Measurements from ENCODE around the gene MISFA.

MISFA gene

GRCh38 chr11:18566406-18566805 is 33.2 kb upstream of the MISFA start:
- no peaks in the 10 kb centered on the region for H3K27me3 ChIP-seq (ENCODE audit: control insufficient read depth, low read length)
- H4K20me1 ChIP-seq (ENCODE audit: control insufficient read depth, insufficient read depth, low read depth, low read length) = no peaks in the 10 kb centered on the region
- H3K79me2 ChIP-seq (ENCODE audit: control insufficient read depth, low read length) = no peaks in the 10 kb centered on the region
- H3K4me1 ChIP-seq (ENCODE audit: control insufficient read depth, low read length) = no peaks in the 10 kb centered on the region
- no peak for TF ChIP-seq CTCF (IDR thresholded peaks at IDR 0.05; ENCODE audit: low read depth, low read length, poor library complexity, severe bottlenecking)
- TF ChIP-seq EZH2phosphoT487 (IDR thresholded peaks at IDR 0.05; ENCODE audit: borderline replicate concordance, low read length) = no peak
- no peaks in the 10 kb centered on the region for H3K9me2 ChIP-seq (replicated peaks; ENCODE audit: control insufficient read depth, low read length)
- no peak overlapping the region for H3K4me2 ChIP-seq (ENCODE audit: low read length)
- no peaks in the 10 kb centered on the region for H3K9me3 ChIP-seq (ENCODE audit: control insufficient read depth, insufficient read depth, low read length)
- no peaks in the 10 kb centered on the region for H3F3A ChIP-seq (ENCODE audit: control insufficient read depth, insufficient read depth)
- H3K4me3 ChIP-seq (ENCODE audit: low read length) = no peak overlapping the region
- H3K27ac ChIP-seq (ENCODE audit: low read depth, low read length) = no peak overlapping the region
- H3K36me3 ChIP-seq (ENCODE audit: control insufficient read depth, low read length) = peaks cover 26% of the 10 kb centered on the region

GRCh38 chr11:18567081-18567480 is 32.5 kb upstream of the MISFA start:
- Histone ChIP-seq H3K4me2 (ENCODE audit: low read length) (no peak overlapping the region), H3K4me1 (ENCODE audit: control insufficient read depth, low read length) (no peaks in the 10 kb centered on the region), H3K36me3 (ENCODE audit: control insufficient read depth, low read length) (peaks cover 26% of the 10 kb centered on the region), H3K9me2 (replicated peaks; ENCODE audit: control insufficient read depth, low read length) (no peaks in the 10 kb centered on the region), H4K20me1 (ENCODE audit: control insufficient read depth, insufficient read depth, low read depth, low read length) (no peaks in the 10 kb centered on the region), H3K79me2 (ENCODE audit: control insufficient read depth, low read length) (no peaks in the 10 kb centered on the region), H3K4me3 (ENCODE audit: low read length) (no peak overlapping the region), H3K9me3 (ENCODE audit: control insufficient read depth, insufficient read depth, low read length) (no peaks in the 10 kb centered on the region), H3K27me3 (ENCODE audit: control insufficient read depth, low read length) (no peaks in the 10 kb centered on the region), H3F3A (ENCODE audit: control insufficient read depth, insufficient read depth) (no peaks in the 10 kb centered on the region), H3K27ac (ENCODE audit: low read depth, low read length) (no peak overlapping the region)
- no peak for TF ChIP-seq CTCF (IDR thresholded peaks at IDR 0.05; ENCODE audit: low read depth, low read length, poor library complexity, severe bottlenecking)
- TF ChIP-seq EZH2phosphoT487 (IDR thresholded peaks at IDR 0.05; ENCODE audit: borderline replicate concordance, low read length) = no peak

GRCh38 chr11:18575361-18575760 is 24.2 kb upstream of the MISFA start:
- no peaks in the 10 kb centered on the region for H4K20me1 ChIP-seq (ENCODE audit: control insufficient read depth, insufficient read depth, low read depth, low read length)
- no peaks in the 10 kb centered on the region for H3K27me3 ChIP-seq (ENCODE audit: control insufficient read depth, low read length)
- H3K9me2 ChIP-seq (replicated peaks; ENCODE audit: control insufficient read depth, low read length) = no peaks in the 10 kb centered on the region
- no peaks in the 10 kb centered on the region for H3K79me2 ChIP-seq (ENCODE audit: control insufficient read depth, low read length)
- H3K36me3 ChIP-seq (ENCODE audit: control insufficient read depth, low read length) = peaks cover 30% of the 10 kb centered on the region
- H3K4me2 ChIP-seq (ENCODE audit: low read length) = no peak overlapping the region
- no peaks in the 10 kb centered on the region for H3K9me3 ChIP-seq (ENCODE audit: control insufficient read depth, insufficient read depth, low read length)
- no peak for TF ChIP-seq CTCF (IDR thresholded peaks at IDR 0.05; ENCODE audit: low read depth, low read length, poor library complexity, severe bottlenecking)
- TF ChIP-seq EZH2phosphoT487 (IDR thresholded peaks at IDR 0.05; ENCODE audit: borderline replicate concordance, low read length) = no peak
- H3K4me1 ChIP-seq (ENCODE audit: control insufficient read depth, low read length) = no peaks in the 10 kb centered on the region
- H3F3A ChIP-seq (ENCODE audit: control insufficient read depth, insufficient read depth) = no peaks in the 10 kb centered on the region
- no peak overlapping the region for H3K27ac ChIP-seq (ENCODE audit: low read depth, low read length)
- H3K4me3 ChIP-seq (ENCODE audit: low read length) = no peak overlapping the region
